Measurements from ENCODE around the gene MACROD2.
"Not testable (repeated sequence)": the region's sequence is repeated elsewhere in the genome, so short reads cannot be mapped to it uniquely, and the experiment has no call there.

GRCh38 chr20:14467104-14467827 is 471.9 kb downstream of the MACROD2 start:
- not testable (repeated sequence) for TF ChIP-seq POLR2A, CTCF (IDR thresholded peaks at IDR 0.05)

All from uterus (tissue), 2 donors.